Measurements from ENCODE around the gene HPS4.

Gene HPS4

DNA sequence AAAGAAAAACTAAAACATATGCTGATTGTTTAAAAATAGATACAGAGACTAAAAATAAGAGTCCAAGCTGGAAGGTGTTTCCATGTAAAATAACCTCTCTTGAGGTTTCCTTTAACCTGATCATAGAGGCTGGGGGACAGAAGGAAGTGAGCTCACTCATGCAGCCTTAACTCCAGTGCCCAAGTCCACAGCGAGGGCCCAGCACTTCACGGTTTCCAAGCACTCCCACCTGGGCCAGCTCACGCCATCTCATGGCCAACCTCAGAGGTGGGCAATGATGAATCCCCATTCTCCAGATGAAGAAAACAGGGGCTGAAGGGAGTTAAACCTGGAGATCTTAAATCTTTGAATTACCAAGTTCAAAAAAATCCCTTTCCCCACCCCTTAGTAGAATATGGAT lies 43.6 kb upstream of the HPS4 start:
- Histone ChIP-seq H3K18ac (ENCODE audit: low read length) (no peak overlapping the region), H3K4me1 (ENCODE audit: control insufficient read depth in 1 of 2, insufficient read depth in 2 of 2, low read length in 2 of 2) (no peaks in the 10 kb centered on the region), H3K27me3 (ENCODE audit: insufficient read depth, low read length) (no peaks in the 10 kb centered on the region), H4K91ac (ENCODE audit: low read depth, low read length) (no peak overlapping the region), H3K4me2 (ENCODE audit: low read length) (no peak overlapping the region), H2BK5ac (ENCODE audit: low read depth, low read length, poor library complexity) (no peak overlapping the region), H3K79me2 (ENCODE audit: control insufficient read depth, insufficient read depth, low read length, poor library complexity) (no peaks in the 10 kb centered on the region), H3K4me3 (ENCODE audit: low read depth, low read length) (no peak overlapping the region), H3K36me3 (ENCODE audit: control insufficient read depth in 1 of 2, insufficient read depth in 2 of 2, low read length in 2 of 2) (peaks cover 15 to 22% of the 10 kb centered on the region in 2 experiments), H2AK5ac (ENCODE audit: low read length) (no peak overlapping the region), H4K12ac (ENCODE audit: low read depth, low read length) (no peak overlapping the region), H2BK12ac (ENCODE audit: low read length) (no peak overlapping the region), H3K4ac (ENCODE audit: low read depth, low read length) (no peak overlapping the region), H3K79me1 (ENCODE audit: low read length) (no peaks in the 10 kb centered on the region), H2AFZ (ENCODE audit: insufficient read depth, low read length, poor library complexity) (no peak overlapping the region), H3K27ac (ENCODE audit: low read depth, low read length) (no peak overlapping the region), H2BK120ac (ENCODE audit: insufficient read depth, low read length, poor library complexity) (no peak overlapping the region), H3K9ac (ENCODE audit: low read length) (no peak overlapping the region), H4K8ac (ENCODE audit: low read depth, low read length) (no peak overlapping the region), H3K9me3 (ENCODE audit: insufficient read depth, low read depth, low read length) (no peaks in the 10 kb centered on the region), H3K14ac (ENCODE audit: low read length) (no peak overlapping the region), H3K23ac (ENCODE audit: low read length) (no peak overlapping the region)
- no peak for DNase-seq
- WGBS (ENCODE audit: extremely low coverage, insufficient coverage, insufficient read length), result no CpG with 5 or more reads among the region's 3 CpGs

DNA sequence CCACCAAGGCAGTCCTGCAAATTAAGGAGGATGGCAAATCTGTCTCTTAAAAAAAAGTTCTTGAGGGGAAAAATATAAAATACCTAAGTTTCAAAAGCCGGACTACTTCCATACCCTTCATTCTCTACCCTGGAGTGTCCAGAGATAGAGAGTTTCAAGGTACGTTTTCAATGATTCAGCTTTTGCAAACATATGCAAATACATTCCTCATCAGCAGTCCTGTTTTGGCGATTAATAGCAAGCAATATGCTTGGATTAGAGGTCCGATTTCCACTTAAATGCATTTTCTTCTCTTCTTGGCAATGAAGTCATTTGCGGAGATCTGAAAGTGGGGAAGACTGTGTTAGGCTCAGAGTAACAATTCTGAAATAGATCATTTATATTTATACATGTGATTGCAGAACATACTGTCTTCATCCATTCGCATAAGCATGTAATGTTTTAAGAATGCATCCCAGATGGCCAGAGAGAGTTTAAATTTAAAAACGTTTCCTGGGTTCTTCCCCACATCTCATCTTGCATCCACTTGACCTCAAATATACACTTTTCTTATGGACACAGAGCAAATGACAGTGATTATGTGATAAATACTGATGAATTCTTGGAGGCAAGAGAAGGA lies 42.5 kb upstream of the HPS4 start:
- H3K23ac ChIP-seq (ENCODE audit: low read length), result no peak overlapping the region
- H2BK12ac ChIP-seq (ENCODE audit: low read length), result no peak overlapping the region
- no peaks in the 10 kb centered on the region for H3K4me1 ChIP-seq (ENCODE audit: control insufficient read depth in 1 of 2, insufficient read depth in 2 of 2, low read length in 2 of 2)
- H2BK120ac ChIP-seq (ENCODE audit: insufficient read depth, low read length, poor library complexity), result no peak overlapping the region
- no peak overlapping the region for H3K18ac ChIP-seq (ENCODE audit: low read length)
- peaks cover 10 to 16% of the 10 kb centered on the region in 2 experiments for H3K36me3 ChIP-seq (ENCODE audit: control insufficient read depth in 1 of 2, insufficient read depth in 2 of 2, low read length in 2 of 2)
- no peak overlapping the region for H3K4me3 ChIP-seq (ENCODE audit: low read depth, low read length)
- no peaks in the 10 kb centered on the region for H3K9me3 ChIP-seq (ENCODE audit: insufficient read depth, low read depth, low read length)
- no peak overlapping the region for H2AK5ac ChIP-seq (ENCODE audit: low read length)
- WGBS (ENCODE audit: extremely low coverage, insufficient coverage, insufficient read length), result no CpG with 5 or more reads among the region's 7 CpGs
- no peaks in the 10 kb centered on the region for H3K27me3 ChIP-seq (ENCODE audit: insufficient read depth, low read length)
- no peak overlapping the region for H4K8ac ChIP-seq (ENCODE audit: low read depth, low read length)
- no peaks in the 10 kb centered on the region for H3K79me1 ChIP-seq (ENCODE audit: low read length)
- no peak overlapping the region for H4K12ac ChIP-seq (ENCODE audit: low read depth, low read length)
- H2AFZ ChIP-seq (ENCODE audit: insufficient read depth, low read length, poor library complexity), result no peak overlapping the region
- H2BK5ac ChIP-seq (ENCODE audit: low read depth, low read length, poor library complexity), result no peak overlapping the region
- H3K9ac ChIP-seq (ENCODE audit: low read length), result no peak overlapping the region
- H3K4ac ChIP-seq (ENCODE audit: low read depth, low read length), result no peak overlapping the region
- no peak overlapping the region for H3K14ac ChIP-seq (ENCODE audit: low read length)
- no peak overlapping the region for H4K91ac ChIP-seq (ENCODE audit: low read depth, low read length)
- no peak overlapping the region for H3K27ac ChIP-seq (ENCODE audit: low read depth, low read length)
- no peak overlapping the region for H3K4me2 ChIP-seq (ENCODE audit: low read length)
- no peaks in the 10 kb centered on the region for H3K79me2 ChIP-seq (ENCODE audit: control insufficient read depth, insufficient read depth, low read length, poor library complexity)
- DNase-seq, result no peak

DNA sequence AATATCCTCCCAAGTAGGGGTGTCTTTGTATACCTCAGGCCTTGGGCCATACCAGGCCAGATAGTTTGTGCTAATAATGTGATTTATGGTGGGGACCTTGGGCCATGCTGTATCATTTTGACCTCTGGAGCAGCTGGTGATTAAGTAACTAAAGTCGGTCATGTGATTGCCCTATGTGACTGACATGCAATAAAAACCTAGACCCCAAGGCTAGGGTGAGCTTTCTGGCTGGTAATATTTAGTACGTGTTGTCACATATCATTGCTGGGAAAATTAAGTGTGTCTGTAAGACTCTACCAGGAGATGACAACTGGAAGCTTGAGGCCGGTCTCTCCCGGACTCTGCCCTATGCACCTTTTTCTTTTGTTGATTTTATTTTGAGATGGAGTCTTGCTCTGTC lies 41.3 kb upstream of the HPS4 start:
- Histone ChIP-seq H2AFZ (ENCODE audit: insufficient read depth, low read length, poor library complexity) (no peak overlapping the region), H3K14ac (ENCODE audit: low read length) (no peak overlapping the region), H2BK5ac (ENCODE audit: low read depth, low read length, poor library complexity) (no peak overlapping the region), H3K27ac (ENCODE audit: low read depth, low read length) (no peak overlapping the region), H3K27me3 (ENCODE audit: insufficient read depth, low read length) (no peaks in the 10 kb centered on the region), H2AK5ac (ENCODE audit: low read length) (no peak overlapping the region), H3K79me1 (ENCODE audit: low read length) (no peaks in the 10 kb centered on the region), H4K8ac (ENCODE audit: low read depth, low read length) (no peak overlapping the region), H3K9me3 (ENCODE audit: insufficient read depth, low read depth, low read length) (no peaks in the 10 kb centered on the region), H3K4me3 (ENCODE audit: low read depth, low read length) (no peak overlapping the region), H3K18ac (ENCODE audit: low read length) (no peak overlapping the region), H3K4me2 (ENCODE audit: low read length) (no peak overlapping the region), H3K4me1 (ENCODE audit: control insufficient read depth in 1 of 2, insufficient read depth in 2 of 2, low read length in 2 of 2) (no peaks in the 10 kb centered on the region), H4K12ac (ENCODE audit: low read depth, low read length) (no peak overlapping the region), H3K9ac (ENCODE audit: low read length) (no peak overlapping the region), H4K91ac (ENCODE audit: low read depth, low read length) (no peak overlapping the region), H3K36me3 (ENCODE audit: control insufficient read depth in 1 of 2, insufficient read depth in 2 of 2, low read length in 2 of 2) (peaks cover 10 to 13% of the 10 kb centered on the region in 2 experiments), H3K79me2 (ENCODE audit: control insufficient read depth, insufficient read depth, low read length, poor library complexity) (no peaks in the 10 kb centered on the region), H2BK12ac (ENCODE audit: low read length) (no peak overlapping the region), H3K4ac (ENCODE audit: low read depth, low read length) (no peak overlapping the region), H2BK120ac (ENCODE audit: insufficient read depth, low read length, poor library complexity) (no peak overlapping the region), H3K23ac (ENCODE audit: low read length) (no peak overlapping the region)
- DNase-seq, result no peak
- no CpG with 5 or more reads among the region's 4 CpGs for WGBS (ENCODE audit: extremely low coverage, insufficient coverage, insufficient read length)

DNA sequence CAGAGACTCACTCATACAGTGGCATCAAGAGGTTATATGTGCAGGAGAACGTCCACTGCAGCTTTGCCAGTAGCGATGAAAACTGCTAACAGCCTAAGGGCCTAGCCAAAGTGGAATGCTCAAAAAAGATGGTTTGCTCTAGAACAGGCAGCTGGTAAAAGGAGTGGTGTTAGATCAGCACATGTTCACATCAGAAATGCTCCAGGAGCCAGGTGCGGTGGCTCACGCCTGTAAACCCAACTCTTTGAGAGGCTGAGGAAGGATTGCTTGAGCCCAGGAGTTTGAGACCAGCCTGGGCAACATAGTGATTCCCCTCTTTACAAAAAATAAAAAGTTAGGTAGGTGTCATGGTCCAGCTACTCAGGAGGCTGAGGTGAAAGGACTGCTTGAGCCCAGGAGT lies 39.0 kb upstream of the HPS4 start:
- no peak overlapping the region for H3K4ac ChIP-seq (ENCODE audit: low read depth, low read length)
- H2BK120ac ChIP-seq (ENCODE audit: insufficient read depth, low read length, poor library complexity), result no peak overlapping the region
- no peak overlapping the region for H4K8ac ChIP-seq (ENCODE audit: low read depth, low read length)
- no peak overlapping the region for H2AK5ac ChIP-seq (ENCODE audit: low read length)
- no peak overlapping the region for H2BK12ac ChIP-seq (ENCODE audit: low read length)
- no peak overlapping the region for H4K91ac ChIP-seq (ENCODE audit: low read depth, low read length)
- H3K4me3 ChIP-seq (ENCODE audit: low read depth, low read length), result no peak overlapping the region
- no peaks in the 10 kb centered on the region for H3K9me3 ChIP-seq (ENCODE audit: insufficient read depth, low read depth, low read length)
- no peak overlapping the region for H3K9ac ChIP-seq (ENCODE audit: low read length)
- H3K79me1 ChIP-seq (ENCODE audit: low read length), result no peaks in the 10 kb centered on the region
- H3K4me2 ChIP-seq (ENCODE audit: low read length), result no peak overlapping the region
- H3K4me1 ChIP-seq (ENCODE audit: control insufficient read depth in 1 of 2, insufficient read depth in 2 of 2, low read length in 2 of 2), result no peaks in the 10 kb centered on the region
- no peak overlapping the region for H2AFZ ChIP-seq (ENCODE audit: insufficient read depth, low read length, poor library complexity)
- DNase-seq, result no peak
- H3K18ac ChIP-seq (ENCODE audit: low read length), result no peak overlapping the region
- peaks cover 2 to 7% of the 10 kb centered on the region in 2 experiments for H3K36me3 ChIP-seq (ENCODE audit: control insufficient read depth in 1 of 2, insufficient read depth in 2 of 2, low read length in 2 of 2)
- no peaks in the 10 kb centered on the region for H3K27me3 ChIP-seq (ENCODE audit: insufficient read depth, low read length)
- H2BK5ac ChIP-seq (ENCODE audit: low read depth, low read length, poor library complexity), result no peak overlapping the region
- no peak overlapping the region for H3K27ac ChIP-seq (ENCODE audit: low read depth, low read length)
- H3K14ac ChIP-seq (ENCODE audit: low read length), result no peak overlapping the region
- no peaks in the 10 kb centered on the region for H3K79me2 ChIP-seq (ENCODE audit: control insufficient read depth, insufficient read depth, low read length, poor library complexity)
- no peak overlapping the region for H4K12ac ChIP-seq (ENCODE audit: low read depth, low read length)
- no peak overlapping the region for H3K23ac ChIP-seq (ENCODE audit: low read length)
- no CpG with 5 or more reads among the region's 4 CpGs for WGBS (ENCODE audit: extremely low coverage, insufficient coverage, insufficient read length)
